Right ventricle myocardium superior (tissue), 1 donor: Measurements from ENCODE around the gene UNC50. TPM values are rescaled to one million over a fixed set of nuclear protein-coding genes. Genes with fewer than 3 reads are reported as not detected.

Experiments
- ATAC-seq: fragments of 200-7000 bp; cut with Tn5 transposase; one replicate; pipeline ENCODE4 v1.9.1; 2020; ENCODE audit warnings: mild to moderate bottlenecking; ENCODE audit not compliant: poor library complexity
- DNase-seq: peaks from one replicate; pipeline ENCODE4 v3.0.0-alpha.2; 2020
- intact Hi-C: fragments of 100-400 bp; cut with DNase I; formaldehyde crosslinking; loops from one replicate; pipeline ENCODE4 v1.11.2; 2022
- long read RNA-seq: library from polyadenylated mRNA; unstranded; transcript quantifications from one replicate; pipeline ENCODE4 v2.0.0, GENCODE V29; 2021
- total RNA-seq: library from RNA; stranded (reverse); fragmentation: NEBNext Ultra II Directional; extraction: Animal tissue kit (Norgen Biotek cat#: 25700); gene quantifications from one replicate; pipeline ENCODE4 v1.2.1, GENCODE V29; 2021
- donor health status: DM: no; HTN: yes; CAD: no; lungs with severe emphysema.

UNC50 gene
- total RNA-seq = 26.4 TPM
- long read RNA-seq, transcript UNC50-201 (6 exons, 1,143 nt) = major isoform, 38 of 50 reads
- long read RNA-seq, partial matches to known transcripts = 3 of 50 reads
- long read RNA-seq, other reads (novel, unspliced or antisense) = 8 of 50 reads

GRCh38 chr2:98608116-98608961 is at the start of gene UNC50, which contains the start of gene COA5:
UNC50 (plus strand) TSS chr2:98608589; CDS start chr2:98609760, 1,171 bp downstream.
COA5 (minus strand) TSS chr2:98608512; CDS start chr2:98608405, 107 bp downstream.
- ATAC-seq (peak; percentile 99), DNase-seq (peak; percentile 94)
- intact Hi-C loops = no loop called here

GRCh38 chr2:98558852-98559530 is 49.4 kb upstream of the UNC50 start:
- no peak for DNase-seq
- intact Hi-C loops = no loop called here
- ATAC-seq = no peak

- ATAC-seq = no peak
- DNase-seq = no peak
- intact Hi-C loops = no loop called here
Measured at GRCh38 chr2:98559581-98559980, 48.8 kb upstream of the UNC50 start.

GRCh38 chr2:98560256-98560771 is 48.1 kb upstream of the UNC50 start:
- intact Hi-C loops = loop anchor here (10.0 kb wide), 1 partner anchor 116 kb away; the partner anchor contains the start of gene INPP4A
- peak; percentile 91 for ATAC-seq
- peak; percentile 65 for DNase-seq

- DNase-seq = no peak
- intact Hi-C loops = loop anchor here (10.0 kb wide), 1 partner anchor 116 kb away; the partner anchor contains the start of gene INPP4A
- ATAC-seq = no peak
Measured at GRCh38 chr2:98561018-98561417, 47.4 kb upstream of the UNC50 start.

GRCh38 chr2:98561902-98562695 is 46.3 kb upstream of the UNC50 start:
- no peak for DNase-seq

GRCh38 chr2:98563394-98563793 is 45.0 kb upstream of the UNC50 start:
- DNase-seq = no peak
- no peak for ATAC-seq
- intact Hi-C loops = loop anchor here (10.0 kb wide), 1 partner anchor 119 kb away; the partner anchor contains the start of gene INPP4A

More at GRCh38 chr2:98561902-98562695, 46.3 kb upstream of the UNC50 start:
- ATAC-seq = peak; percentile 24
- intact Hi-C loops = loop anchor here (10.0 kb wide), 1 partner anchor 117 kb away; the partner anchor contains the start of gene INPP4A

- DNase-seq = no peak
- ATAC-seq = no peak
- intact Hi-C loops = loop anchor here (10.0 kb wide), 1 partner anchor 120 kb away; the partner anchor contains the start of gene INPP4A
Measured at GRCh38 chr2:98564541-98565132, 43.8 kb upstream of the UNC50 start.

GRCh38 chr2:98565286-98565860 is 43.0 kb upstream of the UNC50 start:
- DNase-seq = no peak
- ATAC-seq = no peak
- intact Hi-C loops = loop anchor here (10.0 kb wide), 1 partner anchor 121 kb away; the partner anchor contains the start of gene INPP4A

GRCh38 chr2:98565941-98566340 is 42.4 kb upstream of the UNC50 start:
- no peak for DNase-seq
- intact Hi-C loops = loop anchor here (10.0 kb wide), 1 partner anchor 121 kb away; the partner anchor contains the start of gene INPP4A

GRCh38 chr2:98568161-98568956 is 40.0 kb upstream of the UNC50 start:
- ATAC-seq (no peak), DNase-seq (no peak)
- intact Hi-C loops = loop anchor here (10.0 kb wide), 1 partner anchor 124 kb away; the partner anchor contains the start of gene INPP4A

More at GRCh38 chr2:98565941-98566340, 42.4 kb upstream of the UNC50 start:
- ATAC-seq = no peak

GRCh38 chr2:98569197-98569793 is 39.1 kb upstream of the UNC50 start:
- intact Hi-C loops = loop anchor here (10.0 kb wide), 1 partner anchor 124 kb away; the partner anchor contains the start of gene INPP4A
- DNase-seq = peak; percentile 72
- peak; percentile 34 for ATAC-seq

GRCh38 chr2:98569915-98570314 is 38.5 kb upstream of the UNC50 start:
- DNase-seq = no peak
- no peak for ATAC-seq
- intact Hi-C loops = loop anchor here (10.0 kb wide), 2 partner anchors 125 to 155 kb away; partner anchors contain the start of gene INPP4A

GRCh38 chr2:98570356-98570755 is 38.0 kb upstream of the UNC50 start:
- ATAC-seq (no peak), DNase-seq (no peak)
- intact Hi-C loops = loop anchor here (10.0 kb wide), 1 partner anchor 156 kb away; no protein-coding TSS in a partner anchor

GRCh38 chr2:98571121-98571701 is 37.2 kb upstream of the UNC50 start:
- no peak for ATAC-seq
- intact Hi-C loops = loop anchor here (10.0 kb wide), 1 partner anchor 156 kb away; no protein-coding TSS in a partner anchor

More at GRCh38 chr2:98571121-98571701, 37.2 kb upstream of the UNC50 start:
- no peak for DNase-seq
